Activated CD8-positive, alpha-beta memory T cell treated with anti-CD3 and anti-CD28 coated beads, Interleukin-2, amount 50 U/mL, for 4 hours (primary cell): ENCODE measurements around the gene RNF138.
"Not testable (repeated sequence)": the region's sequence is repeated elsewhere in the genome, so short reads cannot be mapped to it uniquely, and the experiment has no call there.

Source experiments
- DNase-seq: peaks from one replicate; pipeline ENCODE4 v3.0.0-alpha.2; 2020

Gene RNF138

GRCh38 chr18:32176745-32177144 is 85.1 kb downstream of the RNF138 start:
- DNase-seq: not testable (repeated sequence)

- DNase-seq: no peak
Measured at GRCh38 chr18:32177530-32177929, 85.9 kb downstream of the RNF138 start.
